ENCODE measurements around the gene CYFIP1.

Gene CYFIP1

DNA sequence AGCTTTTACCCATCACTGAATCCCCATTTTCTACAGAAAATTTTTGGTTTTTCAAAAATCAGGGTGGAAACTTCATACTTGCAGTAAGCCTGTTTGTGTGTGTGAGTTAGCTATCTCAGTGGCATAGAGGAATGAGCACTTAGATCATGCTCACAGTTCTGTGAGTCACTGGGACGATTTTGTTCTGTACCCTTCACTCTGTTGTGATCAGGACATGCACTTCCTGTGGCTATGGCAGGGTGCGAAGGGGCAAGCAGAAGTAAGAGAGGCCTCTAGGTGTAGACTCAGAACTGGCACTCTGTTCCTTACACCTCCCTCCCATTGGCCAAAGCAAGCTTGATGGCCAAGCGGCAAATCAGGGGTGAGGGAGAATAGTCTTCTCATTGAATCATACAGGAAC lies 130.1 kb downstream of the CYFIP1 start:
- Histone ChIP-seq H3K4ac (ENCODE audit: low read length) (no peak overlapping the region), H3K4me3 (ENCODE audit: low read length in 2 of 2) (no peak overlapping the region), H3K27me3 (ENCODE audit: control insufficient read depth in 3 of 3, insufficient read depth in 3 of 3, low read depth in 1 of 3, low read length in 3 of 3) (no peaks in the 10 kb centered on the region), H2BK120ac (ENCODE audit: low read depth, low read length) (no peak overlapping the region), H2AK5ac (ENCODE audit: low read depth, low read length) (no peak overlapping the region), H4K91ac (ENCODE audit: low read depth, low read length, poor library complexity) (no peak overlapping the region), H3K4me1 (ENCODE audit: control insufficient read depth in 2 of 2, insufficient read depth in 1 of 2, low read depth in 1 of 2, low read length in 2 of 2) (peaks cover under 1 to 1% of the 10 kb centered on the region in 2 donors), H2BK15ac (ENCODE audit: low read length) (no peak overlapping the region), H3K23ac (ENCODE audit: low read depth, low read length, poor library complexity) (no peak overlapping the region), H4K8ac (ENCODE audit: low read depth, low read length) (no peak overlapping the region), H3K18ac (ENCODE audit: low read length) (no peak overlapping the region), H2BK12ac (ENCODE audit: low read length) (no peak overlapping the region), H2AFZ (ENCODE audit: low read length) (no peak overlapping the region), H3K14ac (ENCODE audit: low read length) (no peak overlapping the region), H3K27ac (replicated peaks; ENCODE audit: low read length) (no peak overlapping the region), H3K36me3 (replicated peaks in 1 of 2; ENCODE audit: control insufficient read depth in 2 of 2, insufficient read depth in 2 of 2, low read length in 2 of 2) (peaks cover 6 to 85% of the 10 kb centered on the region in 2 donors), H3K4me2 (ENCODE audit: insufficient read depth, low read length, poor library complexity, severe bottlenecking) (no peak overlapping the region), H3K79me1 (ENCODE audit: low read depth, low read length) (peaks cover 5% of the 10 kb centered on the region), H3K9ac (ENCODE audit: low read depth, low read length, poor library complexity) (no peak overlapping the region), H3K9me3 (replicated peaks in 1 of 2; ENCODE audit: control insufficient read depth in 2 of 2, insufficient read depth in 1 of 2, low read depth in 1 of 2, low read length in 2 of 2) (no peaks in the 10 kb centered on the region), H2BK5ac (ENCODE audit: low read length) (no peak overlapping the region)
- no peak for DNase-seq (ENCODE audit: low spot score)
- no CpG with 5 or more reads among the region's 3 CpGs for WGBS, 2 donors (ENCODE audit: extremely low coverage in 2 of 2, insufficient read length in 2 of 2, insufficient replicate concordance in 1 of 2)

- Histone ChIP-seq H3K4me1 (ENCODE audit: control insufficient read depth in 2 of 2, insufficient read depth in 1 of 2, low read depth in 1 of 2, low read length in 2 of 2) (peaks cover 1 to 3% of the 10 kb centered on the region in 2 donors), H3K4me3 (ENCODE audit: low read length in 2 of 2) (no peak overlapping the region), H2BK5ac (ENCODE audit: low read length) (no peak overlapping the region), H2AK5ac (ENCODE audit: low read depth, low read length) (no peak overlapping the region), H3K23ac (ENCODE audit: low read depth, low read length, poor library complexity) (no peak overlapping the region), H3K79me1 (ENCODE audit: low read depth, low read length) (peaks cover 13% of the 10 kb centered on the region), H4K8ac (ENCODE audit: low read depth, low read length) (no peak overlapping the region), H3K27ac (replicated peaks; ENCODE audit: low read length) (no peak overlapping the region), H3K4ac (ENCODE audit: low read length) (no peak overlapping the region), H3K4me2 (ENCODE audit: insufficient read depth, low read length, poor library complexity, severe bottlenecking) (no peak overlapping the region), H2BK12ac (ENCODE audit: low read length) (no peak overlapping the region), H3K18ac (ENCODE audit: low read length) (no peak overlapping the region), H3K14ac (ENCODE audit: low read length) (no peak overlapping the region), H3K27me3 (ENCODE audit: control insufficient read depth in 3 of 3, insufficient read depth in 3 of 3, low read depth in 1 of 3, low read length in 3 of 3) (no peaks in the 10 kb centered on the region), H2BK15ac (ENCODE audit: low read length) (no peak overlapping the region), H3K9ac (ENCODE audit: low read depth, low read length, poor library complexity) (no peak overlapping the region), H4K91ac (ENCODE audit: low read depth, low read length, poor library complexity) (no peak overlapping the region), H2BK120ac (ENCODE audit: low read depth, low read length) (no peak overlapping the region), H2AFZ (ENCODE audit: low read length) (no peak overlapping the region), H3K9me3 (replicated peaks in 1 of 2; ENCODE audit: control insufficient read depth in 2 of 2, insufficient read depth in 1 of 2, low read depth in 1 of 2, low read length in 2 of 2) (no peaks in the 10 kb centered on the region), H3K36me3 (replicated peaks in 1 of 2; ENCODE audit: control insufficient read depth in 2 of 2, insufficient read depth in 2 of 2, low read length in 2 of 2) (peaks cover 2 to 75% of the 10 kb centered on the region in 2 donors)
- WGBS, 2 donors (ENCODE audit: extremely low coverage in 2 of 2, insufficient read length in 2 of 2, insufficient replicate concordance in 1 of 2), result no CpG with 5 or more reads among the region's 6 CpGs
- DNase-seq (ENCODE audit: low spot score), result no peak
Measured at GRCh38 chr15:22846073-22846472, 134.1 kb downstream of the CYFIP1 start.

DNA sequence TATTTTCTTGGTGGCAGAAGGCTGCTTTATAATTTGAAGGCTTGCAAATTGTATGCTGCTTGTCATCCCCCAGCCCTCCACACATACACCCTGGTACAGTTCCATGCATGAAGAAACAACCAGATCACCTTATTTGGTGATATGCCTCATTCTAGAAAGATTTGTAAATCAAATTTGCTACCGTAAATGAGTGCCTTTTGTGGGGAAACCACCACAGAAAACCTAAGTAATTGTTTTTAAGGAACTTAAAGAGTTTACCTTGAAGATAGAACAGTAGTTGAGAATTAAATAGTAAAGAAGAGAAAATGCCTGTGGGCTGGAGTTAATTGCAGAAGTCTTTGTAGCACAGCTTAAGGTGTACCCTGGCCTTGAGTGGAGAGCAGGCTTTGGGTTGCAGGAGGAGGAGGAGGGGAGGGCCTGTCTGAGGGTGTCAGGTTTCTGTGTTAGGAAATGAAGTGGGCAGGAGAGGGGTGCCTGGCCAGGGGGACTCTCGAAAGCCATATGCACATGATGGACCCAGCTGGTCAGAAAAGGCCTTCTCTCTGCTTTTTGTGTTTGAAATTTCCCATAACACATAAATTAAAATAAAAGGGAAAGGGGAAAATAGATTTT lies 134.8 kb downstream of the CYFIP1 start:
- Histone ChIP-seq H2BK12ac (ENCODE audit: low read length) (no peak overlapping the region), H3K4me1 (ENCODE audit: control insufficient read depth in 2 of 2, insufficient read depth in 1 of 2, low read depth in 1 of 2, low read length in 2 of 2) (peaks cover 1 to 3% of the 10 kb centered on the region in 2 donors), H3K18ac (ENCODE audit: low read length) (no peak overlapping the region), H3K27ac (replicated peaks; ENCODE audit: low read length) (no peak overlapping the region), H3K4me3 (ENCODE audit: low read length in 2 of 2) (no peak overlapping the region), H3K23ac (ENCODE audit: low read depth, low read length, poor library complexity) (no peak overlapping the region), H2BK5ac (ENCODE audit: low read length) (no peak overlapping the region), H3K79me1 (ENCODE audit: low read depth, low read length) (peaks cover 13% of the 10 kb centered on the region), H3K4ac (ENCODE audit: low read length) (no peak overlapping the region), H3K14ac (ENCODE audit: low read length) (no peak overlapping the region), H2AFZ (ENCODE audit: low read length) (no peak overlapping the region), H4K91ac (ENCODE audit: low read depth, low read length, poor library complexity) (no peak overlapping the region), H4K8ac (ENCODE audit: low read depth, low read length) (no peak overlapping the region), H3K9me3 (replicated peaks in 1 of 2; ENCODE audit: control insufficient read depth in 2 of 2, insufficient read depth in 1 of 2, low read depth in 1 of 2, low read length in 2 of 2) (no peaks in the 10 kb centered on the region), H2AK5ac (ENCODE audit: low read depth, low read length) (no peak overlapping the region), H3K27me3 (ENCODE audit: control insufficient read depth in 3 of 3, insufficient read depth in 3 of 3, low read depth in 1 of 3, low read length in 3 of 3) (no peaks in the 10 kb centered on the region), H2BK15ac (ENCODE audit: low read length) (no peak overlapping the region), H2BK120ac (ENCODE audit: low read depth, low read length) (no peak overlapping the region), H3K36me3 (replicated peaks in 1 of 2; ENCODE audit: control insufficient read depth in 2 of 2, insufficient read depth in 2 of 2, low read length in 2 of 2) (peaks cover 2 to 72% of the 10 kb centered on the region in 2 donors), H3K9ac (ENCODE audit: low read depth, low read length, poor library complexity) (no peak overlapping the region), H3K4me2 (ENCODE audit: insufficient read depth, low read length, poor library complexity, severe bottlenecking) (no peak overlapping the region)
- DNase-seq (ENCODE audit: low spot score), result peak; percentile 17
- no CpG with 5 or more reads among the region's 2 CpGs for WGBS, 2 donors (ENCODE audit: extremely low coverage in 2 of 2, insufficient read length in 2 of 2, insufficient replicate concordance in 1 of 2)

DNA sequence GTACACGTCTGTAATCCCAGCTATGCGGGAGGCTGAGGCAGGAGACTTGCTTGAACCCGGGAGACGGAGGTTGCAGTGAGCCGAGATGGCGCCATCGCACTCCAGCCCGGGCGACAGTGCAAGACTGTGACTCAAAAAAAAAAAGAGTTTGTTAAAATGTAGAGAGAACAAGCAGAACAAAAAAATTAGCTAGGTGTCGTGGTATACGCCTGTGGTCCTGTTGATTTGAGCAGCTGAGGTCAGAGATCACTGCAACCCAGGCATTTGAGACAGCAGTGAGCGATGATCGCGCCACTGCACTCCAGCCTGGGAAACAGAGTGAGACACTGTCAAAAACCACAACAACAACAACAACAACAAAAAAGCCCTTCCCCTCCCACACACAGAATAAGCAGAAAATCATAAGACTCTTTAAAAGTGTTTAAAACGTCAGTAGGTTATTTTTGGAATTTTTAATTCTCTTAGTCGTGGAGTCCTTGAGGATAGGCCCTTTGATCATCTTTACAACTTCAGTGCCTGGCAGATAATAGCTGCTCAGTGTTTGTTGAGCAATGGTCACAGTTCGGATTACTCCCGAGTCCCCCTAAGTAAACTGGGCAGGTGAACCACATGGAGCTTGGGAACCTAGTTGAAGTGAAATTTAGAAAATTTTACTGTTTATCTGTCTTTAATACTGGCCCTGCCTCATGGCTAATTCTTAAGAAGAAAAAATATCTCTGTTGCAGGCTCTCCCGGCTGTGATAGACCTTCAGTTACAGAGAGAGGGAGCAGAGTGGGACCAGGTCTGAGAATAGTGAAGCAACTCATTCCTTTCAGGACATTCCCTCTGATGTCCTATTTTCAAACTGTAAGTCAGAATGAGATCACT lies 135.5 kb downstream of the CYFIP1 start:
- no peaks in the 10 kb centered on the region for H3K9me3 ChIP-seq (replicated peaks in 1 of 2; ENCODE audit: control insufficient read depth in 2 of 2, insufficient read depth in 1 of 2, low read depth in 1 of 2, low read length in 2 of 2)
- H3K4me3 ChIP-seq (ENCODE audit: low read length in 2 of 2), result no peak overlapping the region
- peaks cover 13% of the 10 kb centered on the region for H3K79me1 ChIP-seq (ENCODE audit: low read depth, low read length)
- H3K4me2 ChIP-seq (ENCODE audit: insufficient read depth, low read length, poor library complexity, severe bottlenecking), result no peak overlapping the region
- DNase-seq (ENCODE audit: low spot score), result no peak
- no peak overlapping the region for H3K9ac ChIP-seq (ENCODE audit: low read depth, low read length, poor library complexity)
- H3K36me3 ChIP-seq (replicated peaks in 1 of 2; ENCODE audit: control insufficient read depth in 2 of 2, insufficient read depth in 2 of 2, low read length in 2 of 2), result peaks cover 2 to 64% of the 10 kb centered on the region in 2 donors
- no peak overlapping the region for H3K18ac ChIP-seq (ENCODE audit: low read length)
- H3K27me3 ChIP-seq (ENCODE audit: control insufficient read depth in 3 of 3, insufficient read depth in 3 of 3, low read depth in 1 of 3, low read length in 3 of 3), result no peaks in the 10 kb centered on the region
- no peak overlapping the region for H3K23ac ChIP-seq (ENCODE audit: low read depth, low read length, poor library complexity)
- H3K14ac ChIP-seq (ENCODE audit: low read length), result no peak overlapping the region
- no peak overlapping the region for H2AFZ ChIP-seq (ENCODE audit: low read length)
- H4K8ac ChIP-seq (ENCODE audit: low read depth, low read length), result no peak overlapping the region
- H2AK5ac ChIP-seq (ENCODE audit: low read depth, low read length), result no peak overlapping the region
- WGBS, 2 donors (ENCODE audit: extremely low coverage in 2 of 2, insufficient read length in 2 of 2, insufficient replicate concordance in 1 of 2), result no CpG with 5 or more reads among the region's 19 CpGs
- H2BK120ac ChIP-seq (ENCODE audit: low read depth, low read length), result no peak overlapping the region
- no peak overlapping the region for H4K91ac ChIP-seq (ENCODE audit: low read depth, low read length, poor library complexity)
- H3K4me1 ChIP-seq (ENCODE audit: control insufficient read depth in 2 of 2, insufficient read depth in 1 of 2, low read depth in 1 of 2, low read length in 2 of 2), result peaks cover 4 to 6% of the 10 kb centered on the region in 2 donors
- no peak overlapping the region for H2BK5ac ChIP-seq (ENCODE audit: low read length)
- H3K4ac ChIP-seq (ENCODE audit: low read length), result no peak overlapping the region
- no peak overlapping the region for H2BK15ac ChIP-seq (ENCODE audit: low read length)
- H3K27ac ChIP-seq (replicated peaks; ENCODE audit: low read length), result no peak overlapping the region
- H2BK12ac ChIP-seq (ENCODE audit: low read length), result no peak overlapping the region

Measured in neuronal stem cell (in vitro differentiated cells).